Measurements from ENCODE around the gene KCNT2. TPM values are rescaled to one million over a fixed set of nuclear protein-coding genes. Genes with fewer than 3 reads are reported as not detected.
A peak's percentile ranks its signal among the peaks of the same experiment; 100 is the strongest.

Gene KCNT2
- polyA plus RNA-seq, 1 of the 3 experiments (the other 2 are of a cell fraction): 0.56 TPM

GRCh38 chr1:196477262-196477661, 131.0 kb downstream of the KCNT2 start (continued):
- TF ChIP-seq, protein P1, sequence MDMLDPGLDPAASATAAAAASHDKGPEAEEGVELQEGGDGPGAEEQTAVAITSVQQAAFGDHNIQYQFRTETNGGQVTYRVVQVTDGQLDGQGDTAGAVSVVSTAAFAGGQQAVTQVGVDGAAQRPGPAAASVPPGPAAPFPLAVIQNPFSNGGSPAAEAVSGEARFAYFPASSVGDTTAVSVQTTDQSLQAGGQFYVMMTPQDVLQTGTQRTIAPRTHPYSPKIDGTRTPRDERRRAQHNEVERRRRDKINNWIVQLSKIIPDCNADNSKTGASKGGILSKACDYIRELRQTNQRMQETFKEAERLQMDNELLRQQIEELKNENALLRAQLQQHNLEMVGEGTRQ (IDR thresholded peaks at IDR 0.05; ENCODE audit: borderline replicate concordance, low read depth, low read length): no peak
- TF ChIP-seq JUND (IDR thresholded peaks at IDR 0.05) (no peak), MAX (IDR thresholded peaks at IDR 0.05; ENCODE audit: low read depth) (no peak), FOXJ3 (CRISPR knock-in tag; IDR thresholded peaks at IDR 0.05) (no peak), RCOR1 (IDR thresholded peaks at IDR 0.05; ENCODE audit: low read length) (no peak), SMC3 (IDR thresholded peaks at IDR 0.05; ENCODE audit: low read depth, low read length) (no peak)
- TF ChIP-seq, protein P2, sequence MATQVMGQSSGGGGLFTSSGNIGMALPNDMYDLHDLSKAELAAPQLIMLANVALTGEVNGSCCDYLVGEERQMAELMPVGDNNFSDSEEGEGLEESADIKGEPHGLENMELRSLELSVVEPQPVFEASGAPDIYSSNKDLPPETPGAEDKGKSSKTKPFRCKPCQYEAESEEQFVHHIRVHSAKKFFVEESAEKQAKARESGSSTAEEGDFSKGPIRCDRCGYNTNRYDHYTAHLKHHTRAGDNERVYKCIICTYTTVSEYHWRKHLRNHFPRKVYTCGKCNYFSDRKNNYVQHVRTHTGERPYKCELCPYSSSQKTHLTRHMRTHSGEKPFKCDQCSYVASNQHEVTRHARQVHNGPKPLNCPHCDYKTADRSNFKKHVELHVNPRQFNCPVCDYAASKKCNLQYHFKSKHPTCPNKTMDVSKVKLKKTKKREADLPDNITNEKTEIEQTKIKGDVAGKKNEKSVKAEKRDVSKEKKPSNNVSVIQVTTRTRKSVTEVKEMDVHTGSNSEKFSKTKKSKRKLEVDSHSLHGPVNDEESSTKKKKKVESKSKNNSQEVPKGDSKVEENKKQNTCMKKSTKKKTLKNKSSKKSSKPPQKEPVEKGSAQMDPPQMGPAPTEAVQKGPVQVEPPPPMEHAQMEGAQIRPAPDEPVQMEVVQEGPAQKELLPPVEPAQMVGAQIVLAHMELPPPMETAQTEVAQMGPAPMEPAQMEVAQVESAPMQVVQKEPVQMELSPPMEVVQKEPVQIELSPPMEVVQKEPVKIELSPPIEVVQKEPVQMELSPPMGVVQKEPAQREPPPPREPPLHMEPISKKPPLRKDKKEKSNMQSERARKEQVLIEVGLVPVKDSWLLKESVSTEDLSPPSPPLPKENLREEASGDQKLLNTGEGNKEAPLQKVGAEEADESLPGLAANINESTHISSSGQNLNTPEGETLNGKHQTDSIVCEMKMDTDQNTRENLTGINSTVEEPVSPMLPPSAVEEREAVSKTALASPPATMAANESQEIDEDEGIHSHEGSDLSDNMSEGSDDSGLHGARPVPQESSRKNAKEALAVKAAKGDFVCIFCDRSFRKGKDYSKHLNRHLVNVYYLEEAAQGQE (IDR thresholded peaks at IDR 0.05; ENCODE audit: low read depth, low read length): no peak

DNA sequence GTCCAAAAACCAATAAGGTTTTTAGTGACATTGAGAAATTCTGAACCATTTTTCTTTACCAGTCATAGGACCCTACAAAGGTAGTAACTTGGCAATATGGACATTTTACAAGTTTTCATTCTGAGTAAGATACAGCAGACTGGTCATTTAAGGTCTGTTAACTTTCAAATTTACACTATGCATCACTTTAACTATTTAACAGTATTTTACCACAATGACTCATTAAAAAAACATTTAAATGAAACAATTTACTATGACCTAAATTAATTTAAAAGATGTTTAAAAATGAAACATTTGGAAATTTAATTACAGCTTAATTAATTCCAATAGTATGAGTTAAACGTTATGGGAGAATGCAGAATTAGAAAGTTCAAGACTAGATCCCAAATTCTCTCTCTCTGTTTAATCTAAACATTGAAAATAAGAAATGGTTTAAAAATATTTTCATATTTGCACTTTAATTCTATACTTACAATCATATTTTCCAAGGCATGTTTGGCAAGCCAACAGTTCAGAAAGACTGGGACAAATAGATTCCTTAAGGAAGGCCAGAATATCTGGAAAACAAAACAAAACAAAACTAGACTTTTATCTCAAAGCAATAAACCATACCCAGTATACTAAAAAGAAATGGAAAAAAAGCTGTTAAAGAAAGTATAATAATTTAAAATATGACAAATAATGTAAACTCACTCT, 140.9 kb downstream of the KCNT2 start:
- H3K4me1 ChIP-seq (ENCODE audit: control insufficient read depth in 1 of 2, insufficient read depth in 2 of 2, low read depth in 1 of 2, low read length in 1 of 2): peaks cover 12 to 17% of the 10 kb centered on the region in 2 experiments; a peak in 3 of 4 replicates
- H3K36me3 ChIP-seq (replicated peaks in 1 of 2; ENCODE audit: control insufficient read depth in 1 of 2, insufficient read depth in 2 of 2, low read length in 1 of 2): no peaks in the 10 kb centered on the region
- no peak for DNase-seq
- TF ChIP-seq FOSL2 (IDR thresholded peaks at IDR 0.05; ENCODE audit: borderline replicate concordance, low read depth) (0 out of 2 replicates have a peak, but pooled peaks have one; percentile 12), SMC3 (IDR thresholded peaks at IDR 0.05; ENCODE audit: low read depth, low read length) (no peak)
- H2AFZ ChIP-seq (ENCODE audit: low read depth): no peak overlapping the region
- POLR2A ChIA-PET: no interaction called here
- no peak overlapping the region for H3K27ac ChIP-seq (ENCODE audit: low read depth in 2 of 2, low read length in 1 of 2)
- no peak overlapping the region for H3K4me3 ChIP-seq (ENCODE audit: low read depth in 2 of 2, low read length in 1 of 2)
- 38% methylated on average over 1 of the region's 1 CpG for WGBS (ENCODE audit: low lambda C conversion rate)
- no peaks in the 10 kb centered on the region for H3K79me2 ChIP-seq (ENCODE audit: insufficient read depth)
- H3K9me3 ChIP-seq: no peaks in the 10 kb centered on the region
- CTCF ChIA-PET: no interaction called here
- no peak overlapping the region for H3K9ac ChIP-seq
- no peak overlapping the region for H3K4me2 ChIP-seq
- no peaks in the 10 kb centered on the region for H4K20me1 ChIP-seq (ENCODE audit: insufficient read depth)
- no peaks in the 10 kb centered on the region for H3K27me3 ChIP-seq (ENCODE audit: insufficient read depth)
- no peaks in the 10 kb centered on the region for H3K9me2 ChIP-seq
- peaks cover 4% of the 10 kb centered on the region for H3F3A ChIP-seq (replicated peaks; ENCODE audit: insufficient read depth)

GRCh38 chr1:196466654-196467053, 141.6 kb downstream of the KCNT2 start:
- H3K4me2 ChIP-seq: no peak overlapping the region
- WGBS (ENCODE audit: low lambda C conversion rate): 82% methylated on average over 1 of the region's 1 CpG
- H3K27ac ChIP-seq (ENCODE audit: low read depth in 2 of 2, low read length in 1 of 2): no peak overlapping the region
- ChIA-PET CTCF (no interaction called here), POLR2A (no interaction called here)
- DNase-seq: no peak
- no peak overlapping the region for H3K4me3 ChIP-seq (ENCODE audit: low read depth in 2 of 2, low read length in 1 of 2)
- no peaks in the 10 kb centered on the region for H3K36me3 ChIP-seq (replicated peaks in 1 of 2; ENCODE audit: control insufficient read depth in 1 of 2, insufficient read depth in 2 of 2, low read length in 1 of 2)
- peaks cover 4% of the 10 kb centered on the region for H3F3A ChIP-seq (replicated peaks; ENCODE audit: insufficient read depth)
- H3K27me3 ChIP-seq (ENCODE audit: insufficient read depth): no peaks in the 10 kb centered on the region
- H4K20me1 ChIP-seq (ENCODE audit: insufficient read depth): no peaks in the 10 kb centered on the region
- no peak overlapping the region for H3K9ac ChIP-seq
- H3K79me2 ChIP-seq (ENCODE audit: insufficient read depth): no peaks in the 10 kb centered on the region
- H2AFZ ChIP-seq (ENCODE audit: low read depth): no peak overlapping the region
- no peaks in the 10 kb centered on the region for H3K9me3 ChIP-seq
- no peaks in the 10 kb centered on the region for H3K9me2 ChIP-seq
- H3K4me1 ChIP-seq (ENCODE audit: control insufficient read depth in 1 of 2, insufficient read depth in 2 of 2, low read depth in 1 of 2, low read length in 1 of 2): peaks cover 12 to 17% of the 10 kb centered on the region in 2 experiments; a peak in 3 of 4 replicates
- TF ChIP-seq TEAD4 (IDR thresholded peaks at IDR 0.05; ENCODE audit: borderline replicate concordance, insufficient read depth): no peak
- TF ChIP-seq IRF3 (IDR thresholded peaks at IDR 0.05; ENCODE audit: low read depth, low read length): no peak
- TF ChIP-seq FOSL2 (IDR thresholded peaks at IDR 0.05; ENCODE audit: borderline replicate concordance, low read depth): peak; percentile 42; the same call in 1 of the 2 replicates
- TF ChIP-seq, protein P3, sequence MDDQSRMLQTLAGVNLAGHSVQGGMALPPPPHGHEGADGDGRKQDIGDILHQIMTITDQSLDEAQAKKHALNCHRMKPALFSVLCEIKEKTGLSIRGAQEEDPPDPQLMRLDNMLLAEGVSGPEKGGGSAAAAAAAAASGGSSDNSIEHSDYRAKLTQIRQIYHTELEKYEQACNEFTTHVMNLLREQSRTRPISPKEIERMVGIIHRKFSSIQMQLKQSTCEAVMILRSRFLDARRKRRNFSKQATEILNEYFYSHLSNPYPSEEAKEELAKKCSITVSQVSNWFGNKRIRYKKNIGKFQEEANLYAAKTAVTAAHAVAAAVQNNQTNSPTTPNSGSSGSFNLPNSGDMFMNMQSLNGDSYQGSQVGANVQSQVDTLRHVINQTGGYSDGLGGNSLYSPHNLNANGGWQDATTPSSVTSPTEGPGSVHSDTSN (IDR thresholded peaks at IDR 0.05): peak; percentile 32; the same call in 1 of the 2 replicates
- peak in 1 of 2 experiments; percentile 36; a peak in 1 of 4 replicates for TF ChIP-seq EP300 (IDR thresholded peaks at IDR 0.05; ENCODE audit: borderline replicate concordance in 1 of 2, low read depth in 1 of 2, low read length in 1 of 2)
- TF ChIP-seq TAF1 (IDR thresholded peaks at IDR 0.05; ENCODE audit: borderline replicate concordance, low read depth, low read length): no peak
- TF ChIP-seq SMC3 (IDR thresholded peaks at IDR 0.05; ENCODE audit: low read depth, low read length): no peak
- TF ChIP-seq TCF12 (IDR thresholded peaks at IDR 0.05): peak; percentile 40; the same call in 1 of the 2 replicates
- TF ChIP-seq GABPA (IDR thresholded peaks at IDR 0.05; ENCODE audit: low read depth): no peak
- no peak for TF ChIP-seq MEF2A (IDR thresholded peaks at IDR 0.05; ENCODE audit: borderline replicate concordance, low read depth)
- no peak for TF ChIP-seq EZH2phosphoT487 (IDR thresholded peaks at IDR 0.05; ENCODE audit: borderline replicate concordance, low read depth)
